ENCODE data around the gene CRYAB. TPM values are rescaled to one million over a fixed set of nuclear protein-coding genes. Genes with fewer than 3 reads are reported as not detected.

Gene CRYAB
- total RNA-seq, 1 donor from 2014 or later: not detected

DNA sequence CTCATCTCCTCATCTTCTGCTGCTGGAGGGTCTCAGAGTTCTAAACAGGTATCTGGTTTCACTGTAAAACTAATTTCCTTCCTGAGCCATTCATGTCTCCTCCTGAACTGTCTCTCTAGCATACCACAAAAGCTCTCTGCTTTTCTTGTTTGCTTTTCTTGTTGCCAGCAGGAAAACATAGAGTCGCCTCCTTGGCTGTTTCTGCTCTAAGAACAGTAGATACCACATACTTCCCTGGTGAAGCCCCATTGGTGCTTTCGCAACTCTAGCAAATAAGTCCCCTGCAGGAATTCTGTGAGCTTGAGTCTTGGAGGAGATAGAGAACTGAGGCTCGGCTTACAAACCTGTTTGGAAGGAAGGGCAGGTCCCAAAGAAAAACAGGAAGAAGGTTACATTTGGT, 32.6 kb upstream of the CRYAB start:
- TF ChIP-seq, protein P1, sequence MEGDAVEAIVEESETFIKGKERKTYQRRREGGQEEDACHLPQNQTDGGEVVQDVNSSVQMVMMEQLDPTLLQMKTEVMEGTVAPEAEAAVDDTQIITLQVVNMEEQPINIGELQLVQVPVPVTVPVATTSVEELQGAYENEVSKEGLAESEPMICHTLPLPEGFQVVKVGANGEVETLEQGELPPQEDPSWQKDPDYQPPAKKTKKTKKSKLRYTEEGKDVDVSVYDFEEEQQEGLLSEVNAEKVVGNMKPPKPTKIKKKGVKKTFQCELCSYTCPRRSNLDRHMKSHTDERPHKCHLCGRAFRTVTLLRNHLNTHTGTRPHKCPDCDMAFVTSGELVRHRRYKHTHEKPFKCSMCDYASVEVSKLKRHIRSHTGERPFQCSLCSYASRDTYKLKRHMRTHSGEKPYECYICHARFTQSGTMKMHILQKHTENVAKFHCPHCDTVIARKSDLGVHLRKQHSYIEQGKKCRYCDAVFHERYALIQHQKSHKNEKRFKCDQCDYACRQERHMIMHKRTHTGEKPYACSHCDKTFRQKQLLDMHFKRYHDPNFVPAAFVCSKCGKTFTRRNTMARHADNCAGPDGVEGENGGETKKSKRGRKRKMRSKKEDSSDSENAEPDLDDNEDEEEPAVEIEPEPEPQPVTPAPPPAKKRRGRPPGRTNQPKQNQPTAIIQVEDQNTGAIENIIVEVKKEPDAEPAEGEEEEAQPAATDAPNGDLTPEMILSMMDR (IDR thresholded peaks at IDR 0.05): no peak
- POLR2A ChIA-PET: interaction anchor here (1.0 kb wide), 1 partner anchor 18 kb away, joined by 5 read pairs; no protein-coding TSS in a partner anchor
- DNase-seq (no peak), ATAC-seq (ENCODE audit: low read depth) (no peak)
- H3K27me3 Mint-ChIP-seq: no peaks in the 10 kb centered on the region
- H3K9me3 Mint-ChIP-seq: no peaks in the 10 kb centered on the region
- H3K4me3 Mint-ChIP-seq: no peak overlapping the region
- H3K36me3 Mint-ChIP-seq (ENCODE audit: low read depth): no peaks in the 10 kb centered on the region
- intact Hi-C loops (cut with micrococcal nuclease): no loop called here
- no peak overlapping the region for H3K27ac Mint-ChIP-seq
- CTCF ChIA-PET: no interaction called here
- H3K4me1 Mint-ChIP-seq: peaks cover 13% of the 10 kb centered on the region

DNA sequence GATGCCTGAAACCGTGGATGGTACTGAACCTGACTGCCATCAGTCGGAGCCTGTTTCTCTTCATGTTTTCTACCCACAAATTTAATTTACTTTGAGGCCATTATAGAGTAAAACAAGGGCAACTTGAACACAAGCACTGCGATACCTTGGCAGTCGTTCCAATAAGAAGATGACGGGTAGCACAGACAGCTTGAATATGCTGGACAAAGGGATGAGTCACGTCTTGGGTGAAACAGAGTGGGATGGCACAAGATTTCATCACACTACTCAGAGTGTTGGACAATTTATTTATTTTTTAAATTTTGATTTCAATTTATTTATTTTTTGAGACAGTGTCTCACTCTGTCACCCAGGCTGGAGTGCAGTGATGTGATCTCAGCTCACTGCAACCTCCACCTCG, 31.3 kb upstream of the CRYAB start:
- DNase-seq (no peak), ATAC-seq (ENCODE audit: low read depth) (no peak)
- TF ChIP-seq, protein P1 (IDR thresholded peaks at IDR 0.05): no peak
- ChIA-PET POLR2A (no interaction called here), CTCF (no interaction called here)
- no peaks in the 10 kb centered on the region for H3K9me3 Mint-ChIP-seq
- H3K36me3 Mint-ChIP-seq (ENCODE audit: low read depth): no peaks in the 10 kb centered on the region
- no peak overlapping the region for H3K27ac Mint-ChIP-seq
- no peak overlapping the region for H3K4me3 Mint-ChIP-seq
- intact Hi-C loops (cut with micrococcal nuclease): no loop called here
- H3K27me3 Mint-ChIP-seq: no peaks in the 10 kb centered on the region
- H3K4me1 Mint-ChIP-seq: peaks cover 26% of the 10 kb centered on the region

DNA sequence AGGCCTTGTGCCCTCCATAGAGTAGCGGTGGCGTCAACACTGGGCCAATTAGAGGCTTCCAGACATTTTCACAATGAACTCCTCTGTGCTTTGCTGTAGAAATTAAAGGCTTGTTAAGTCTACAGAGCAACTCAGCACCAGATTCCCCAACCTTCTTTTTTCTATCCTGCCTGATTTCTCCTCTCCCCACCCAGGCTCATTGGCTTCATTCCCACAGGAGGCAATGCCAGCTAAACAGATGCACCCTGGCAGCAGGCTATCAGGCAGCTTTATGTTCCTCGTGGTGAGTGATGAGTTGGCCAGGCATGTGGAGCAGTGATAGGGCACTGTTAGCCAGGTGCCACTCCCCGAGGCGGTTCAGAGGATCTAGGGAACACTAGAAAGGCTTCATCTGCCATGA, 30.4 kb upstream of the CRYAB start:
- CTCF ChIA-PET: no interaction called here
- POLR2A ChIA-PET: interaction anchor here (0.6 kb wide), 1 partner anchor 10 kb away, joined by 8 read pairs; no protein-coding TSS in a partner anchor
- Mint-ChIP-seq H3K9me3 (no peaks in the 10 kb centered on the region), H3K27me3 (no peaks in the 10 kb centered on the region), H3K4me1 (peaks cover 25% of the 10 kb centered on the region), H3K4me3 (no peak overlapping the region), H3K27ac (no peak overlapping the region), H3K36me3 (ENCODE audit: low read depth) (no peaks in the 10 kb centered on the region)
- TF ChIP-seq, protein P1 (IDR thresholded peaks at IDR 0.05): no peak
- ATAC-seq (ENCODE audit: low read depth) (no peak), DNase-seq (no peak)
- intact Hi-C loops (cut with micrococcal nuclease): no loop called here

DNA sequence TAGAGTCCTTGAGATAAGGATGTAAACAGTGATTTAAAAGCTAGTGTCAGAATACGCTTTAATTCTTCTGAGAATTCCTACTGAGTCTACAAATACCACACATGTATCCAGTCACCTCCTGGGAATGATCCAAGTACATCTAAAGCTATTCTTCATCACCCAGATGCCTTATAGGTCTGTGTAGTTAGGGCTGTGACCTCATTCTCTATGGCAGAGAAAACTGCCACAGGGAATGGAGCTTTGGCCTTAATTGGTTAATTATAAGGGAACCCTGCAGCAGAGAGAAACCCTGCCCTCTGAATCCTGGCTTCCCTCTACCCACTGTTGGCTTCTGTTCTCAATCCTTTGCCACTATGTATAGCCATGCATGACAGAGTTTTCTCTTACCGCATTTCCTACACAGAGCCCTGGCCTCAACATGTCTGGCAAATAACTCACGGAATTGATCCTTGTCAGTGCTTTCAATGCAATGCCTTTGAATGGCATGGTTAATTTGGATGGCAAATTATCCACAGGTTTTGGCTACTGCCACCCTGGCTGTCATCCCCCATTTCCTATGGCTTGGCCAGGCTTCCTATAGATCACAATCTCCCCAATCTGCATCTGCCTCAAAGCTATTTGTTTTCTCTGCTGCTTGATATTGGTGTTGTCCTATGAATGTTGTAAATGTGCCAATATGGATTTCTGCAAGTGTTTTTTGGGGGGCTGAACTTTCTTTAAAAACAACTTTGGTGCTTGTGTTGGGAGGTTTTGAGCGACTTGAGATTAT, 28.4 kb upstream of the CRYAB start:
- Mint-ChIP-seq H3K27ac (no peak overlapping the region), H3K9me3 (no peaks in the 10 kb centered on the region), H3K27me3 (peaks cover 6% of the 10 kb centered on the region), H3K4me1 (peaks cover 29% of the 10 kb centered on the region), H3K4me3 (no peak overlapping the region), H3K36me3 (ENCODE audit: low read depth) (no peaks in the 10 kb centered on the region)
- intact Hi-C loops (cut with micrococcal nuclease): no loop called here
- DNase-seq: no peak
- CTCF ChIA-PET: interaction anchor here (2.0 kb wide), 1 partner anchor 42 kb away, joined by 10 read pairs; no protein-coding TSS in a partner anchor
- ATAC-seq (ENCODE audit: low read depth): no peak
- POLR2A ChIA-PET: interaction anchor here (0.5 to 0.6 kb wide), 2 partner anchors 69 to 75 kb away, joined by 4 to 5 read pairs; partner anchors contain the start of gene ALG9
- TF ChIP-seq, protein P1 (IDR thresholded peaks at IDR 0.05): no peak

DNA sequence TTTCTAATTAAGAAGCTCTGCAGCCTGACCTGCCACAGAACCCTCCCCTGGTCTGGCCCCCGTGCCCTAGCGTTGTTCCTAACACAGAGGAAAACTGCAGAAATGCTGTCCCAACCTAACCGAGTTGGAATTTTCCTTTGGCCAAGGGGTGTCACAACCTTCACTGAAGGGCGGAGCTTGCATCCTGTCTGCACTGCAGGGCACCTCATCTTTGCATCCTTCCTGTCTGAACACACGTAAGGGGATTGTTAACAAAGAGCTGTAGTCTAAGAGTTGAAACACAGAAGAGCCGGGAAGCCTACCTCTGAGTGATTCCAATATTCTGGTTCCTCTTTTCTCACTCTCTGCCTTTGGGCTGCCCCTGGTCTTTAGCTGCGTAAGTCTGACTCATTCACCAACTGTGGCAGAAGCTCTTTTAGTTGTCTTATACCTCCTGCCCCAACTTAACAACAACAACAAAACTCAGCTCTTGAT, 27.2 kb upstream of the CRYAB start:
- intact Hi-C loops (cut with micrococcal nuclease): no loop called here
- Mint-ChIP-seq H3K36me3 (ENCODE audit: low read depth) (no peaks in the 10 kb centered on the region), H3K4me1 (peaks cover 29% of the 10 kb centered on the region), H3K4me3 (peak overlapping the region; percentile 77), H3K27ac (peak overlapping the region; percentile 31), H3K9me3 (no peaks in the 10 kb centered on the region), H3K27me3 (peaks cover 6% of the 10 kb centered on the region)
- TF ChIP-seq, protein P1 (IDR thresholded peaks at IDR 0.05): no peak
- POLR2A ChIA-PET: interaction anchor here (0.6 to 1.6 kb wide), 7 partner anchors 12 to 149 kb away, joined by 3 to 8 read pairs (median 3); partner anchors contain the start of genes ALG9, DLAT and FDXACB1
- ATAC-seq (ENCODE audit: low read depth): peak; percentile 89
- DNase-seq: no peak
- CTCF ChIA-PET: interaction anchor here (0.7 to 2.0 kb wide), 6 partner anchors 10 to 175 kb away, joined by 3 to 10 read pairs (median 4); partner anchors contain the start of genes SDHD and TIMM8B

Measured in activated B cell treated with CpG ODN at 0.5 μM for 24 hours (primary cell).